GM18526 (cell line): ENCODE measurements around the gene ICOS.

ENCODE experiments used
- POLR2A ChIP-seq: IDR thresholded peaks from 3 replicates; pipeline ENCODE4 v1.6.1; 2011; ENCODE audit not compliant: insufficient read length; ENCODE audit errors: extremely low read depth

Gene ICOS

GRCh38 chr2:203936535-203936934 lies at the start of gene ICOS:
ICOS (plus strand) TSS chr2:203936763; CDS start chr2:203936815, 52 bp downstream.
- TF ChIP-seq POLR2A = no peak

GRCh38 chr2:203887677-203888076 lies 48.9 kb upstream of the ICOS start:
- TF ChIP-seq POLR2A = no peak

- TF ChIP-seq POLR2A = no peak
Measured at GRCh38 chr2:203889542-203889941, 47.0 kb upstream of the ICOS start.

- no peak for TF ChIP-seq POLR2A
Measured at GRCh38 chr2:203889944-203890343, 46.6 kb upstream of the ICOS start.

DNA sequence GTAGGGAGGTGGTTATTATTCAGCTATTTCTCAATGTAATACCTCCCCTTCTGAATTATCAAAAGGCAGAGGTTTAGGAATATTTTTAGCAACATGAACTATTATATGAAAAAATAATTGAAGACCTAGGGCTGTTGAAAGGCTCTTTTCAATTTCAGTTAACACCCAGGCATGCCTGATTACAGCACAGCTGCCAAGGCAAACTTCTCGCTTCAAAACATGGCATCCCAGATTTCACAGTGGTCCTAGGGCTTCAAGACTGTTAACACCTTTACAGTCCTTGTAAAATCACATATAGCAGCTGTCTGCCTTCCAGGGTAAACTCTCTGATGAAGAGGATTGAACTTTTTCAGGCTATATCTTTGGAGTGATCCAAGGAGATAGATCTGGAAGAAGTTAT lies 45.8 kb upstream of the ICOS start:
- no peak for TF ChIP-seq POLR2A

- no peak for TF ChIP-seq POLR2A
Measured at GRCh38 chr2:203891474-203891873, 45.1 kb upstream of the ICOS start.

GRCh38 chr2:203892207-203892606 lies 44.4 kb upstream of the ICOS start:
- no peak for TF ChIP-seq POLR2A

GRCh38 chr2:203893401-203893800 lies 43.2 kb upstream of the ICOS start:
- TF ChIP-seq POLR2A = no peak

- TF ChIP-seq POLR2A = no peak
Measured at GRCh38 chr2:203893840-203894239, 42.7 kb upstream of the ICOS start.

DNA sequence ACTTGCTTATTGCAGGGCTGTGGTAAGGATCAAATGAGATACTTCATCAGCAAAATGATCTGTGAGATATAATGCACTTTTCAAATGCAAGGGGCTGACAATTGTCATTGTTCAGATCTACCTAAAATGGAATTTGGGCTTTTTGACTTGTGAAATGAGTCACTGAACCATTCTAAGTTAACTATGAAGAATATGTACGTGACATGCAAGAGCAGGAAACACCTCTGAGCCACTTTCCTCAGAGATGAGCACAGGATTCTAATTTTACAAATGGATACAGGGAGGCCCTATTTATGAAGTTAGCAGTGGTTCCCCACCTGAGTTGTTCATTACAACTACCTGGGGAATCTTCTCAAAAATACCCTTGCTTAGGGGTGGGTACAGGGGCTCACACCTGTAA lies 42.3 kb upstream of the ICOS start:
- no peak for TF ChIP-seq POLR2A

GRCh38 chr2:203897544-203897943 lies 39.0 kb upstream of the ICOS start:
- no peak for TF ChIP-seq POLR2A

GRCh38 chr2:203898657-203899056 lies 37.9 kb upstream of the ICOS start:
- TF ChIP-seq POLR2A = no peak

DNA sequence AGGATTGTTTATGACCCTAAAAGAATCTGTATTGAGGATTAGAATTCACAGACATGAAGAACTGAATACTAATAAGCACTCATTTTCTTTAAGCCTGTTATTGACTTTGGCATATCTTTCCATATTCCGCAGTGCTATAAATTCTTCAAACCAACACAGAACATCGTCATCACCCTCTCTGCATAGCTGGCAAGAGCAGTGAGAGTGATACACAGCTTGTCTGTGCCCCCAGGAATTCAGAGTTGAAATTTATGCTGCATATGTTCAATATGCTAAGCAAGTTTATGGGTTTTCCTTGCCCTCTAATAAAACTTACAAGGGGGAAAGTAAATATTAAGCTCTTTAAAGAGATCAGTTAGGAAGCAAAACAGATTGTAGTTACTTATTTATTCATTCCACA lies 36.3 kb upstream of the ICOS start:
- no peak for TF ChIP-seq POLR2A

- no peak for TF ChIP-seq POLR2A
Measured at GRCh38 chr2:203904022-203904421, 32.5 kb upstream of the ICOS start.

GRCh38 chr2:203905656-203906055 lies 30.9 kb upstream of the ICOS start:
- no peak for TF ChIP-seq POLR2A

- no peak for TF ChIP-seq POLR2A
Measured at GRCh38 chr2:203908066-203908796, 28.3 kb upstream of the ICOS start.

GRCh38 chr2:203908797-203909185 lies 27.8 kb upstream of the ICOS start:
- TF ChIP-seq POLR2A = no peak
